K562 treated with DMSO at 1 percent for 48 hours (cell line): Measurements from ENCODE around the gene AARSD1. TPM values are rescaled to one million over a fixed set of nuclear protein-coding genes. Genes with fewer than 3 reads are reported as not detected.

Source experiments
- total RNA-seq: library from RNA; unstranded; fragments of 300-600 nt; gene quantifications from 2 replicates; pipeline ENCODE4 v1.2.3, GENCODE V29; 2022; ENCODE audit warnings: low replicate concordance; ENCODE audit errors: extremely low read depth

Gene AARSD1, protein sequence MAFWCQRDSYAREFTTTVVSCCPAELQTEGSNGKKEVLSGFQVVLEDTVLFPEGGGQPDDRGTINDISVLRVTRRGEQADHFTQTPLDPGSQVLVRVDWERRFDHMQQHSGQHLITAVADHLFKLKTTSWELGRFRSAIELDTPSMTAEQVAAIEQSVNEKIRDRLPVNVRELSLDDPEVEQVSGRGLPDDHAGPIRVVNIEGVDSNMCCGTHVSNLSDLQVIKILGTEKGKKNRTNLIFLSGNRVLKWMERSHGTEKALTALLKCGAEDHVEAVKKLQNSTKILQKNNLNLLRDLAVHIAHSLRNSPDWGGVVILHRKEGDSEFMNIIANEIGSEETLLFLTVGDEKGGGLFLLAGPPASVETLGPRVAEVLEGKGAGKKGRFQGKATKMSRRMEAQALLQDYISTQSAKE
- total RNA-seq = not detected in 2 replicates

DNA sequence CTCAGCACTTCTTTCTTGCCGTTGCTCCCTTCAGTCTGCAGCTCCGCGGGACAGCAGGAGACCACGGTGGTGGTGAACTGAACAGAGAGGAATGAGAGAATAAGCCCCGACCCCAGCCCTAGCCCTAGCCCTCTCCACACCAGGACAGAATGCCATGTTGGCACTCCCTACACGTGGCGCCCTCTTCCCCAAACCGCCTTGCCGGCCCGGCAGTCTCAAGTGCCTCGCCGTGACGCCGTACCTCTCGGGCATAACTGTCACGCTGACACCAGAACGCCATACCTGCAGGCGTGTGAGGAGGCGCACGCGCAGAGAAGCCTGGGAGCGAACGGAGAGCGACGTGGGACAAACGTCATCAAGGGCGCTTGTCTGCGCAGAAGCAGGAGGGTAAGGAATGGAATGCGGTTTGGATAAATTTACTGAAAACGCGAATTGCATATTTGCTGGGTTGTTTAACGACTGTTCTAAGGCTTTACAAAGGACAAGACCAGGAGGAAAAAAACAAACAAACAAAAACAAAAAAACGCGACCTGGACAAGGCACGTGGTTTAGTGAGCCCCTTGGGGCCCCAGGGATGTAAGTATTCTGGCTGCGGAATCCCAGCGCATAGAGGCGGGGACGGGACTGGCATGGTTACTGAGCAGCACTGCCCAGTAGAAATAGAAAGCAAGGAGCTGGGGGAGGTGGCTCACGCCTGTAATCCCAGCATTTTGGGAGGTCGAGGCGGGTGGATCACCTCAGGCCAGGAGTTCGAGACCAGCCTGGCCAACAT lies at the start of gene AARSD1:
AARSD1 (minus strand) TSS at position 294 of the 772 bp plus-strand sequence; CDS start at position 280, 14 bp downstream.

DNA sequence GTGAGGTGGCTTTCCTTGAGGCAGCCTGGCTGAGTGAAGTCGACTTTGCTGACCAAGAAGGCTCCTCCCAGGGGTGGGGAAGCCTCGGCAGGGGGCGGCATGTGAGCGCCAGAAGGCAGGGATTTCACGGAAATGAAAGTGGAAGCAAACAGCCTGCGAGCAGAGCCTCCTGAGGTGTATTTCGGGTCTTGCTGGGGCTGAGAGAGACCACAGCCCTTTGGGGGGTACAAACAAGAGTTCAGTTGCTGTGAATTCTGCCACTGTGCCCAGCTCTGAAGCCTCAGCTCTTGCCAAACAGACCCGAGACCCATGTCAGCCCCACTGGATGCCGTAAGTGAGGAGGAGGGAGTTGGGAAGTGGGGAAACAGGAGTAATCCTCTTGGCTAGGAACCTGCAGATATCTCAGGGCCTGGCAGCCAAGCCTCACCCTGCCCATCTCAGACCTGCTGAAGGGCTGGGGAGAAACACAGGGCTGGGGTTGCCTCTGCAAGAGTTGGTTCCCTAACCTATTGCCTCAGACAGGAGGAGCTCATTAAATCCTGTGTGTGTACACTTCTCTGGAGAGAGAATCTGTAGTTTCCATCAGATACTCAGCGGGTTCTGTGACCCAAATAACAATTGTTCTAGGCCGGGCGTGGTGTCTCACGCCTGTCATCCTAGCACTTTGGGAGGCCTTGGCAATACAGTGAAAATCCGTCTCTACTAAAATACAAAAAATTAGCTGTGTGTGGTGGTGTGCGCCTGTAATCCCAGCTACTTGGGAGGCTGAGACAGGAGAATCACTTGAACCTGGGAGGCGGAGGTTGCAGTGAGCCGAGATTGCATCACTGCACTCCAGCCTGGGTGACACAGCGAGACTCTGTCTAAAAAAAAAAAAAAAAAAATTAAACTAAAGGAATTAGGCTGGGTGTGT lies 42.6 kb upstream of the AARSD1 start, which contains the start of gene IFI35:
IFI35 (plus strand) TSS at position 146 of the 913 bp plus-strand sequence; CDS start at position 310, 164 bp downstream.

DNA sequence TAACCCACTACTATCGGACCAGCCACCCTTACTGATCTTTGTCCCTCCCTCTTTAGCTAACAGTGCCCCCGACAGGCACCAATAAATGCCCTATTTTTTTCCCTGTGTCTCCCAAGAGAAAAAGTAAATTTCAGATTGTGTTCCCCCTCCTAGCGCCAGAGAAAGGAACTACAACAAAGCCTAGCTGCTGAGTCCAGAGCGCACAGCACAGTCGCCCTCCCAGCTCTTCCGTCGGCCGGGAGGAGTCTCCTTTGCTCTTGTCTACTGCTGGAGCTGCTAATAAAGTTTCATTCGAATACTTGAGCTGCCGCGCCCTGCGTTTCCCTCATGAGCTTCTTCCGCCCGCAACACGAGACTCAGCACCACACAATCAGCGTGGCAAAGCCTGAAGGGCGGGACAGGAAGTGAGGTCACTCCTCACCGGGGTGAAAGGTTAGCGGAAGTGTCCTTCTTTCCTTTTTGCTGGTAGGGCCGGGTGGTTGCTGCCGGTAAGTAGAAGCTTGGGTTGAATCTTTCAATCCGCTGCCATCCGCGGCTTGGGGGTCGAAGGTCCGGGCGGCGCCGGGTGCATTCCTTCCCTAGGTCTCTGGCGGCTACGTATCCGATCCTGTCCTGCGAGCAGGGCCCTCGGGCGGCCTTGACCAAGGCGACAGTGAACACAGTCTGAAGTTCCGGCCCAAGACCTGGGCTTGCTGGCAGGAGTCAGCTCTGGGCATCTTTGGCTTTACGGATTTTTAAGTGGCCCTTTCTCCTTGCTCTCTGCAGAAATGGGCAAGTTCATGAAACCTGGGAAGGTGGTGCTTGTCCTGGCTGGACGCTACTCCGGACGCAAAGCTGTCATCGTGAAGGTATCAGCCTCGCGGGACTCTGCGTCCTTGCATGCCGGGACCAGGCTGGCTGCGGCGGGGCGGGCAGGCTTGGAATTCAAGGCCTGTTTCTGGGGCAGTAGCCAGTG lies 34.0 kb upstream of the AARSD1 start, which contains the start of gene RPL27:
RPL27 (plus strand) TSS at position 436 of the 955 bp plus-strand sequence; CDS start at position 768, 332 bp downstream.

DNA sequence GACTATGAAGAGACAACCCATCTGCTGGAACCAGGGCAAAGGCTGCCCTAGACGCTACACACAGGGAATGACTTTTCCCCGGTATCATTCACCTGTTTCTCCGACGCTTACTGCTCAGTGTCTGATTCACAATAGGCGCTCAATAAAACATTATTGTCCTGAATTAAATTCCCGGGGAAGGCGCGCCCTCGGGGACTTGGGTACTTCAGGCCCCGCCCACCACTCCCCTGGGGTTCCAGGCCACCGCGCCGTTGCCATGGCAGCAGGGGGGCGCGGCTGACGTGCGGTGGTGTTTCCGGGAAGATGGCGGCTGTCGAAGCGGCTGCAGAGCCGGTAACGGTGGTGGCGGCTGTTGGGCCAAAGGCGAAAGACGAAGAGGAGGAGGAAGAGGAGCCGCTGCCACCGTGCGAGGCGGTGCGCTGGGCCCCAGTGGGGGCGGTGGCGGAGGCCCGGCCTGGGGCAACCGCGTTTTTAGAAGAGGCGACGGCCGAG lies 16.1 kb upstream of the AARSD1 start, which contains the start of gene RUNDC1:
RUNDC1 (plus strand) TSS at position 292 of the 492 bp plus-strand sequence; CDS start at position 304, 12 bp downstream.

DNA sequence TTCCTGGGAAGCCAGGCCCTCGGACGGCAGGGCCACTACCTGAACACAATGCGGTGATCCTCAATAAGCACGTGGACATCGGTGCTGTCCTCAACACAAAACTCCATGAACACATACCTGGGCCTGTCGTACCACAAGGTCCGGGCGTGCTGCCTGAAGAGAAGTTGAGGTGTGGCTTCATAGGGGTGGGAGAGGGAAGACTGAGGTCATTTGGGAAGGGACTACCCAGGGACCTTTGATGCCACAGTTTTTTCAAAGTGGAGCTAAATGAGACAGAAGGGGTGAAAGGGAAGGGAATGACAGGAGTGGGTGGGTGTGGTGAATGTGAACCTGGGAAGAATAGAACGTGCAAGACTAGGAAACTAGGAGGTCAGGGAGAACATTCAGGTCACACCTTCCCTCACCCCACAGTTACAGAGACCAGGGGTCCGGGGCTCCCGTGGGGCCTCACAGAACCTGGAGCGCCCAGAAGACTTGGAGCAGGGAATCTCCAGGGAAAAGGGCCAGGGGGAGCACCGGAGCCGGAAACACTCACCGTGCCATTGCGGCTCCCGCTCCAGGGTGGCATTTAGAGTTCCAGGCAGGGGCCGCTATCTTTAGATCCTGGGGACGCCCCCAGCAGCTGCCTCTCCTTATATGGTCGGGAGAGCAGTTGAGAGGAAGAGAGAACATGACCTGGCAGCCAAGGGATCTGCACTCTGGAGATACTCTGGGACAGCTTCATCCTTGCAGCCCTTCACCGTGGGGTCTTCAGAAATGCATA lies 15.4 kb upstream of the AARSD1 start, which contains the start of gene PTGES3L:
PTGES3L (minus strand) TSS at position 570 of the 763 bp plus-strand sequence; CDS start at position 543, 27 bp downstream.

Other genes with a start within 250 kb of the AARSD1 start
- not detected in 2 replicates for gene EZH1, start 219.4 kb downstream of the AARSD1 start, total RNA-seq
- not detected in 2 replicates for gene RAMP2, start 203.2 kb downstream of the AARSD1 start, total RNA-seq
- not detected in 2 replicates for gene VPS25, start 191.0 kb downstream of the AARSD1 start, total RNA-seq
- gene WNK4, start 183.8 kb downstream of the AARSD1 start, total RNA-seq = not detected in 2 replicates
- gene COA3, start 165.8 kb downstream of the AARSD1 start, total RNA-seq = not detected in 2 replicates
- gene CNTD1, start 165.6 kb downstream of the AARSD1 start, total RNA-seq = not detected in 2 replicates
- not detected in 2 replicates for gene BECN1, start 140.2 kb downstream of the AARSD1 start, total RNA-seq
- gene PSME3, start 131.1 kb downstream of the AARSD1 start, total RNA-seq = not detected in 2 replicates
- gene AOC2, start 119.9 kb downstream of the AARSD1 start, total RNA-seq = not detected in 2 replicates
- not detected in 2 replicates for gene AOC3, start 113.3 kb downstream of the AARSD1 start, total RNA-seq
- not detected in 2 replicates for gene G6PC1, start 63.7 kb downstream of the AARSD1 start, total RNA-seq
- gene PTGES3L, start 15.6 kb upstream of the AARSD1 start, total RNA-seq = not detected in 2 replicates
- not detected in 2 replicates for gene RUNDC1, start 16.1 kb upstream of the AARSD1 start, total RNA-seq
- 4,701 TPM in 1 of 2 replicates, not detected in the other for gene RPL27, start 34.0 kb upstream of the AARSD1 start, total RNA-seq
- gene IFI35, start 42.3 kb upstream of the AARSD1 start, total RNA-seq = not detected in 2 replicates
- 286 TPM in 1 of 2 replicates, not detected in the other for gene VAT1, start 57.9 kb upstream of the AARSD1 start, total RNA-seq
- gene RND2, start 60.8 kb upstream of the AARSD1 start, total RNA-seq = not detected in 2 replicates
- gene BRCA1, start 160.9 kb upstream of the AARSD1 start, total RNA-seq = not detected in 2 replicates
- not detected in 2 replicates for gene NBR1, start 206.8 kb upstream of the AARSD1 start, total RNA-seq
- not detected in 2 replicates for gene TMEM106A, start 247.4 kb upstream of the AARSD1 start, total RNA-seq